ENCODE data around the gene SNRNP70.

SNRNP70 gene

GRCh38 chr19:49149652-49150105 lies 64.4 kb downstream of the SNRNP70 start:
- peak; percentile 64 for DNase-seq

DNA sequence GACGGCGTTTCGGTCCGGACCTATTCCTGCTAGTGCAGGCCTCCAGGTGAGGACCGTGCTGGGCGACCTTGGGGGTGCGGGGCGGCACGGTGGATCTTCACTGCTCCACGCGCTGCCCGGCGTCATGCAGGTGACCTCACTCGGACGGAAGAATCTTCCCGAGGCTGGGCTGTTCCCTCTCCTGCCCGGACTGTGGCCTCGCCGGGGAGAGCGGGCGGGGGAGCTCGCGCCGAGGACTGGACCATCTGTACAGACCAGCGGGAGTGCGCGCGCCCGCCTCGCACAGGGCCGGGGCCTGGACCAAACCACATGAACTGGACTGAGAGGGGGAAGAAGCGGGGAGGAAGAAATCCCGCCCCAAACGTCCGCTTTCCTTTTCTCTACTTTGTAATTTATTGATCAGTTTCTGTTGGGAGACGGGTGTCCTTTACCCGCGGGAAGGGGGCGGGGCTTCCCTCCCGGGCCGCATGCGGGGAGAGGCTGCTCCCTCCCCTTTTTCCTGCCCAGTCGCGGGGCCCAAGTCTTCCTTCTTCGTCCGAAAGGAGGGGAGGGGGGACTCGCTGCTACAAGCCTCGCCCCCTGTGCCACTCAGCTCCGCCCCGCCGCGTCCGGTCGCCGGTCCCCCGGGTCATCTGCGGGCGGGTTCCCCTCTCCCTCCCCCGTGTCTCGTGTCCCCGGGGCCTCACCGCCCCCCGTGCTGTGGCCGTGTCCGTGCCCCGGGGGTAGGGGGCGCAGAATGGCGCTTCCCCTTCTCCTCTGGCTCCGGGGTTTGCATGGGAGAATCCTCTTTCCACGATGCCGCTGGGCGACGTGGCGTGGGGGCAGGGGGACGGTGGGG lies 65.1 kb downstream of the SNRNP70 start:
- DNase-seq = peak; percentile 63

GRCh38 chr19:49150944-49151243 lies 65.6 kb downstream of the SNRNP70 start:
- DNase-seq = no peak

- no peak for DNase-seq
These were observed 66.2 kb downstream of the SNRNP70 start for GRCh38 chr19:49151267-49152118.

DNA sequence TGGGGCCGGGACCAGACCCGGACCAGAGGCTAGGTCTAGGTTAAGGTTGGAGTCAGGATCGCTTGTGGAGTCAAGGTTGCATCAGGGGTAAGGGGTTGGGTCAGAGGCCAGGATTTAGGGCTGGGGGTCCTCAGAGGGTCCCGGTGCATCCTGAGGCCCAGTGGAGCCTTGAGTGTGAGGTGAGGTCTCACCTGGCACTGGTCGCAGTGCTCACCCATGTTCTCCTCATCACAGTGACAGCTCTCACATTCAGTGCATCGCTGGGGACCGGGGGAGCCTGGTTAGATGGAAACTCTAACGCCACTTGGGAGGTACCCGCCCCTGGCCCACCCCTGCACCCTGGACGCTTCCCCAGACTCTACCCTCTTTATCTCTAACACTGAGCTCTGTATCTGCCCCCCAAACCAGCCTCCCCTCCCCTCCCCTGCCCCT lies 66.9 kb downstream of the SNRNP70 start:
- DNase-seq = no peak

DNA sequence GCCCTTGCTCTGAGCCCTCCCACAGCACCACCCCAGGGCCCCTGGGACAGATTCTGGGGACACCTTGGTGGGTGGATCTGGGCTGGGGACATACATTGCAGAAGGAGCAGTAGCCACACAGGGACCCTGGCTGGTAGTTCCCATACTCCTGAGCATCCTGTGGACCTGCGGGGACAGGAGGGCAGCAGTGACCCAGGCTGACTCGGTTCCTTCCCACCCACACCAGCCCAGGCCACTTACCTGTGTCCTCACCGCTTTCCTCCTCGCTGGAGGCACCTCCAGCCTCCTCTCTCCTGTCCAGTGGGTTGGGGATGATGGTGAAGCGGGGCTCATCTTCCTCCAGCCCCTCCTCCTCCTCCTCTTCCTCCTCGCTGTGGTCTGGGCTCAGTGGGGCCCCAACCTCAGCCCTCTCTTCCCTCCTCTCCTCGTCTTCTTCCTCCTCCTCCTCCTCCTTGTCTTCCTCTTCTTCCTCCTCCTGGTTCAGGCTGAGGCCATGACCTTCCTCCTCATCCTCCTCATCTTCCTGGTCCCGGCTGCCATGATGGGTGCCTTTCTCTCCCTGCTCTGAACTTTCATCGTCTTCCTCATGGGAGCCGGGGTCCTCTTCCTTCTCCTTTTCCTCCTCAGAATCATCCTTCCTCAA lies 68.0 kb downstream of the SNRNP70 start:
- DNase-seq = no peak

- DNase-seq = no peak
These were observed 69.0 kb downstream of the SNRNP70 start for GRCh38 chr19:49154279-49154678.

GRCh38 chr19:49155005-49155819 lies 70.0 kb downstream of the SNRNP70 start, which contains the start of gene HRC:
Gene HRC, minus strand, starts transcription at chr19:49155396. Its CDS starts 159 bp downstream, at chr19:49155237.
- no peak for DNase-seq

GRCh38 chr19:49155820-49156346 lies 70.6 kb downstream of the SNRNP70 start:
- DNase-seq = no peak

GRCh38 chr19:49157445-49158224 lies 72.4 kb downstream of the SNRNP70 start, which contains the start of gene TRPM4:
Gene TRPM4, plus strand, starts transcription at chr19:49157792. Its CDS starts 75 bp downstream, at chr19:49157867.
- peak; percentile 29 for DNase-seq

All from NCI-H1694 treated with DMSO at 0.1 percent for 48 hours (cell line).